GM18858 (cell line): ENCODE results near the gene GET3.
A peak's percentile ranks its signal among the peaks of the same experiment; 100 is the strongest.
"Not testable (repeated sequence)": the region's sequence is repeated elsewhere in the genome, so short reads cannot be mapped to it uniquely, and the experiment has no call there.

Source experiments
- ATAC-seq: cut with Tn5 transposase; IDR thresholded peaks from one replicate; pipeline ENCODE4 v1.9.1; 2021; ENCODE audit not compliant: unreplicated experiment

GET3 gene

GRCh38 chr19:12790628-12791344 lies 53.5 kb downstream of the GET3 start:
- ATAC-seq: no peak

- ATAC-seq: peak; percentile 19
These were observed 54.2 kb downstream of the GET3 start, which contains the start of gene JUNB for GRCh38 chr19:12791345-12792050. Gene JUNB (plus strand): TSS chr19:12791486. CDS start chr19:12791772, 286 bp downstream.

GRCh38 chr19:12792051-12792852 lies 55.0 kb downstream of the GET3 start:
- ATAC-seq: no peak

- no peak for ATAC-seq
These were observed 55.6 kb downstream of the GET3 start for GRCh38 chr19:12792853-12793289.

- ATAC-seq: no peak
These were observed 56.2 kb downstream of the GET3 start for GRCh38 chr19:12793290-12794195.

GRCh38 chr19:12794196-12794941 lies 57.1 kb downstream of the GET3 start:
- ATAC-seq: no peak

GRCh38 chr19:12794971-12795381 lies 57.7 kb downstream of the GET3 start:
- no peak for ATAC-seq

- no peak for ATAC-seq
These were observed 59.1 kb downstream of the GET3 start for GRCh38 chr19:12796146-12797071.

GRCh38 chr19:12797141-12797587 lies 59.9 kb downstream of the GET3 start:
- no peak for ATAC-seq

GRCh38 chr19:12797607-12798006 lies 60.3 kb downstream of the GET3 start:
- ATAC-seq: not testable (repeated sequence)
